Endothelial cell of umbilical vein (primary cell): Measurements from ENCODE around the gene SMIM21.

ENCODE experiments used
- JUN ChIP-seq: IDR thresholded peaks from 2 replicates; pipeline ENCODE4 v1.6.1; 2011; ENCODE audit warnings: borderline replicate concordance, low read depth; ENCODE audit not compliant: insufficient read length, insufficient read depth
- POLR2AphosphoS5 ChIP-seq: IDR thresholded peaks from 2 replicates; pipeline ENCODE4 v1.6.1; 2012; ENCODE audit warnings: low read depth, mild to moderate bottlenecking, control low read depth, low read length, moderate library complexity; ENCODE audit not compliant: insufficient read depth
- TF ChIP-seq, protein P1 (sequence below), 2 donors: IDR thresholded peaks; 1 replicate in 1 of 2; 2 replicates in 1 of 2; pipeline ENCODE4 v1.5.1; 2011; ENCODE audit warnings: low read length in 2 of 2, mild to moderate bottlenecking in 2 of 2, moderate library complexity in 2 of 2, control low read depth in 1 of 2, inconsistent platforms in 1 of 2, low read depth in 1 of 2; ENCODE audit not compliant: insufficient read depth in 1 of 2; ENCODE audit errors: extremely low read depth in 1 of 2

DNA sequence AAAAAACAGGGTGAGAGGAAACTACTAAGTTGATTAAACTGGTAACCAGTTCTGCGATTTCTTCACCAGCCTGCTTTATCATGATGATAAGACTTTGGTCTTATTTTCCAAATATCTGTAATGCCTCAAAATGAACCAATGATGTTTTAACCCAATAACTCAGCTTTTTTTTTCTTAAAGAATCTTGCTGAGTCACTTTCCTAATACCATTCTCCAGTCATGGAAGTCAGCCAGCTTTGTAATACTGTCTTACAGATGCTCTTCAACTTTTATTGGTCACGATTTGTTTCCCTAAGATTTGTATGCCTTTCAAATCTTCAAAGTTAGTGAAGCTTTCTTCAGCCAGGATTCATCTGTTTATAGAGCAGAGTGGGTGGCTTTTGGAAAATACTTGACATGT is 47.7 kb upstream of the SMIM21 start:
- TF ChIP-seq JUN (no peak), POLR2AphosphoS5 (no peak)
- TF ChIP-seq, protein P1, sequence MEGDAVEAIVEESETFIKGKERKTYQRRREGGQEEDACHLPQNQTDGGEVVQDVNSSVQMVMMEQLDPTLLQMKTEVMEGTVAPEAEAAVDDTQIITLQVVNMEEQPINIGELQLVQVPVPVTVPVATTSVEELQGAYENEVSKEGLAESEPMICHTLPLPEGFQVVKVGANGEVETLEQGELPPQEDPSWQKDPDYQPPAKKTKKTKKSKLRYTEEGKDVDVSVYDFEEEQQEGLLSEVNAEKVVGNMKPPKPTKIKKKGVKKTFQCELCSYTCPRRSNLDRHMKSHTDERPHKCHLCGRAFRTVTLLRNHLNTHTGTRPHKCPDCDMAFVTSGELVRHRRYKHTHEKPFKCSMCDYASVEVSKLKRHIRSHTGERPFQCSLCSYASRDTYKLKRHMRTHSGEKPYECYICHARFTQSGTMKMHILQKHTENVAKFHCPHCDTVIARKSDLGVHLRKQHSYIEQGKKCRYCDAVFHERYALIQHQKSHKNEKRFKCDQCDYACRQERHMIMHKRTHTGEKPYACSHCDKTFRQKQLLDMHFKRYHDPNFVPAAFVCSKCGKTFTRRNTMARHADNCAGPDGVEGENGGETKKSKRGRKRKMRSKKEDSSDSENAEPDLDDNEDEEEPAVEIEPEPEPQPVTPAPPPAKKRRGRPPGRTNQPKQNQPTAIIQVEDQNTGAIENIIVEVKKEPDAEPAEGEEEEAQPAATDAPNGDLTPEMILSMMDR (IDR thresholded peaks at IDR 0.05; ENCODE audit: extremely low read depth in 1 of 2, insufficient read depth in 1 of 2, low read depth in 1 of 2, low read length in 2 of 2), result no peak
